Neural progenitor cell (in vitro differentiated cells): ENCODE data around the gene CTTNBP2NL. TPM values are rescaled to one million over a fixed set of nuclear protein-coding genes. Genes with fewer than 3 reads are reported as not detected.
"Not testable (repeated sequence)": the region's sequence is repeated elsewhere in the genome, so short reads cannot be mapped to it uniquely, and the experiment has no call there.

Source experiments
- DNase-seq: peaks from one replicate; pipeline ENCODE4 v3.0.0-alpha.2; 2016; ENCODE audit warnings: low spot score
- H2AFZ ChIP-seq: fragments of 200-600 bp; sonication (generic); replicated peaks from 2 replicates; pipeline ENCODE4 v1.6.1; 2016; ENCODE audit warnings: antibody characterized with exemption
- H3F3A ChIP-seq: fragments of 200-600 bp; sonication (generic); 2 replicates; pipeline ENCODE4 v1.6.1; 2016; ENCODE audit warnings: antibody characterized with exemption, low read depth
- H3K27ac ChIP-seq: fragments of 200-600 bp; sonication (generic); 2 replicates; pipeline ENCODE4 v1.5.1; 2016; ENCODE audit warnings: mild to moderate bottlenecking
- H3K27me3 ChIP-seq: fragments of 200-600 bp; sonication (generic); 2 replicates; pipeline ENCODE4 v1.6.1; 2016; ENCODE audit warnings: mild to moderate bottlenecking, moderate library complexity
- H3K36me3 ChIP-seq: fragments of 200-600 bp; sonication (generic); 2 replicates; pipeline ENCODE4 v1.5.1; 2016
- H3K4me1 ChIP-seq: fragments of 200-600 bp; sonication (generic); 2 replicates; pipeline ENCODE4 v1.6.1; 2016; ENCODE audit warnings: mixed run types
- H3K4me2 ChIP-seq: fragments of 200-600 bp; sonication (generic); 2 replicates; pipeline ENCODE4 v1.6.1; 2016
- H3K4me3 ChIP-seq: fragments of 200-600 bp; sonication (generic); 2 replicates; pipeline ENCODE4 v1.5.1; 2016
- H3K79me2 ChIP-seq: fragments of 200-600 bp; sonication (generic); 2 replicates; pipeline ENCODE4 v1.6.1; 2016; ENCODE audit warnings: low read depth
- H3K9ac ChIP-seq: fragments of 200-600 bp; sonication (generic); 2 replicates; pipeline ENCODE4 v1.6.1; 2016
- H3K9me3 ChIP-seq: fragments of 200-600 bp; sonication (generic); 2 replicates; pipeline ENCODE4 v1.5.1; 2016; ENCODE audit warnings: low read depth
- H4K20me1 ChIP-seq: fragments of 200-600 bp; sonication (generic); 2 replicates; pipeline ENCODE4 v1.6.1; 2016; ENCODE audit warnings: low read depth
- H3K27ac Mint-ChIP-seq: 3 replicates; pipeline ENCODE4 v1.8.0; 2021; ENCODE audit warnings: mixed read lengths
- H3K27me3 Mint-ChIP-seq: 2 replicates; pipeline ENCODE4 v1.8.0; 2022; ENCODE audit warnings: low read depth, mild to moderate bottlenecking, inconsistent platforms, moderate library complexity, mixed read lengths; ENCODE audit not compliant: insufficient read depth
- H3K36me3 Mint-ChIP-seq: 3 replicates; pipeline ENCODE4 v1.8.0; 2021; ENCODE audit warnings: mixed read lengths
- H3K4me1 Mint-ChIP-seq: 3 replicates; pipeline ENCODE4 v1.8.0; 2021; ENCODE audit warnings: mixed read lengths
- H3K4me3 Mint-ChIP-seq: 3 replicates; pipeline ENCODE4 v1.8.0; 2021; ENCODE audit warnings: mild to moderate bottlenecking, moderate library complexity, mixed read lengths
- H3K9me3 Mint-ChIP-seq: 3 replicates; pipeline ENCODE4 v1.8.0; 2020; ENCODE audit warnings: mixed read lengths
- CTCF ChIP-seq: fragments of 200-600 bp; sonication (generic); IDR thresholded peaks from 2 replicates; pipeline ENCODE4 v1.5.1; 2017; ENCODE audit warnings: antibody characterized with exemption, mild to moderate bottlenecking
- EZH2 ChIP-seq: fragments of 200-600 bp; sonication (generic); IDR thresholded peaks from 2 replicates; pipeline ENCODE4 v1.6.1; 2017; ENCODE audit warnings: antibody characterized with exemption, mild to moderate bottlenecking, moderate library complexity
- EZH2phosphoT487 ChIP-seq: fragments of 200-600 bp; sonication (generic); IDR thresholded peaks from 2 replicates; pipeline ENCODE4 v1.6.1; 2017; ENCODE audit warnings: antibody characterized with exemption
- total RNA-seq: library from RNA; depleted of rRNA; stranded (reverse); fragments of >200 nt; gene quantifications from 2 replicates; pipeline ENCODE4 v1.2.3, GENCODE V29; 2015; ENCODE audit warnings: low replicate concordance

The CTTNBP2NL gene
- total RNA-seq, 1 donor from 2014 or later = 27.2 TPM

GRCh38 chr1:112389689-112390088 is 6.3 kb upstream of the CTTNBP2NL start:
- H3F3A ChIP-seq = peaks cover 3% of the 10 kb centered on the region
- no peak for DNase-seq
- H4K20me1 ChIP-seq = no peaks in the 10 kb centered on the region
- Mint-ChIP-seq H3K27me3 (peaks cover 5% of the 10 kb centered on the region), H3K4me1 (peaks cover 19% of the 10 kb centered on the region), H3K27ac (no peak overlapping the region), H3K9me3 (no peaks in the 10 kb centered on the region), H3K36me3 (no peaks in the 10 kb centered on the region), H3K4me3 (no peak overlapping the region)
- H3K9ac ChIP-seq = no peak overlapping the region
- no peak for TF ChIP-seq CTCF
- no peak for TF ChIP-seq EZH2
- no peak for TF ChIP-seq EZH2phosphoT487
- H3K9me3 ChIP-seq = no peaks in the 10 kb centered on the region
- no peak overlapping the region for H3K27ac ChIP-seq
- no peak overlapping the region for H3K4me2 ChIP-seq
- H3K27me3 ChIP-seq = no peaks in the 10 kb centered on the region
- H3K4me3 ChIP-seq = no peak overlapping the region
- no peaks in the 10 kb centered on the region for H3K79me2 ChIP-seq
- peaks cover 6% of the 10 kb centered on the region for H3K4me1 ChIP-seq
- no peaks in the 10 kb centered on the region for H3K36me3 ChIP-seq
- H2AFZ ChIP-seq = no peak overlapping the region

- not testable (repeated sequence) for H3K9ac ChIP-seq, H3K27ac ChIP-seq, H4K20me1 ChIP-seq, H2AFZ ChIP-seq, H3K4me2 ChIP-seq, H3K9me3 ChIP-seq, H3K4me3 Mint-ChIP-seq, H3K36me3 Mint-ChIP-seq, H3K4me1 ChIP-seq, H3F3A ChIP-seq, H3K4me3 ChIP-seq, H3K79me2 ChIP-seq, H3K27me3 Mint-ChIP-seq, H3K36me3 ChIP-seq, DNase-seq, H3K27me3 ChIP-seq, H3K9me3 Mint-ChIP-seq
- Mint-ChIP-seq H3K4me1 (peaks cover 23% of the 10 kb centered on the region), H3K27ac (peak overlapping the region; percentile 79)
These were observed 5.7 kb upstream of the CTTNBP2NL start for GRCh38 chr1:112390335-112390734.

GRCh38 chr1:112390775-112391602 is 5.0 kb upstream of the CTTNBP2NL start:
- H3K27me3 Mint-ChIP-seq = peaks cover 5% of the 10 kb centered on the region
- peak overlapping the region; percentile 99 for H2AFZ ChIP-seq
- no peaks in the 10 kb centered on the region for H3K36me3 ChIP-seq
- H3K4me3 Mint-ChIP-seq = peak overlapping the region; percentile 80
- H3K4me1 Mint-ChIP-seq = peaks cover 28% of the 10 kb centered on the region
- peaks cover 4% of the 10 kb centered on the region for H3F3A ChIP-seq
- H3K36me3 Mint-ChIP-seq = no peaks in the 10 kb centered on the region
- H3K9me3 Mint-ChIP-seq = no peaks in the 10 kb centered on the region
- peak; percentile 95 for DNase-seq
- peak overlapping the region; percentile 94 for H3K27ac Mint-ChIP-seq
- peak overlapping the region; percentile 45 for H3K4me3 ChIP-seq
- no peaks in the 10 kb centered on the region for H4K20me1 ChIP-seq
- H3K27me3 ChIP-seq = no peaks in the 10 kb centered on the region
- TF ChIP-seq EZH2 = no peak
- TF ChIP-seq CTCF = peak; percentile 94
- TF ChIP-seq EZH2phosphoT487 = no peak
- H3K9ac ChIP-seq = no peak overlapping the region
- H3K27ac ChIP-seq = no peak overlapping the region
- H3K79me2 ChIP-seq = no peaks in the 10 kb centered on the region
- H3K4me1 ChIP-seq = peaks cover 6% of the 10 kb centered on the region
- no peaks in the 10 kb centered on the region for H3K9me3 ChIP-seq
- peak overlapping the region; percentile 81 for H3K4me2 ChIP-seq

- Histone ChIP-seq H3K4me2 (no peak overlapping the region), H2AFZ (no peak overlapping the region), H3K27me3 (no peaks in the 10 kb centered on the region), H3K4me1 (peaks cover 6% of the 10 kb centered on the region), H3K79me2 (peaks cover 5% of the 10 kb centered on the region), H3K9me3 (no peaks in the 10 kb centered on the region), H4K20me1 (peaks cover 3% of the 10 kb centered on the region), H3K9ac (no peak overlapping the region), H3K4me3 (no peak overlapping the region), H3F3A (peaks cover 4% of the 10 kb centered on the region), H3K27ac (no peak overlapping the region), H3K36me3 (no peaks in the 10 kb centered on the region)
- Mint-ChIP-seq H3K27me3 (peaks cover 5% of the 10 kb centered on the region), H3K27ac (no peak overlapping the region), H3K4me1 (peaks cover 28% of the 10 kb centered on the region), H3K4me3 (peak overlapping the region; percentile 80), H3K9me3 (no peaks in the 10 kb centered on the region), H3K36me3 (no peaks in the 10 kb centered on the region)
- TF ChIP-seq CTCF (no peak), EZH2 (no peak), EZH2phosphoT487 (no peak)
- DNase-seq = no peak
These were observed 4.4 kb upstream of the CTTNBP2NL start for GRCh38 chr1:112391603-112391940.
